ENCODE results near the gene NFYC. TPM values are rescaled to one million over a fixed set of nuclear protein-coding genes. Genes with fewer than 3 reads are reported as not detected.

Gene NFYC
- total RNA-seq, 1 experiment from 2014 or later: 54.1 TPM

DNA sequence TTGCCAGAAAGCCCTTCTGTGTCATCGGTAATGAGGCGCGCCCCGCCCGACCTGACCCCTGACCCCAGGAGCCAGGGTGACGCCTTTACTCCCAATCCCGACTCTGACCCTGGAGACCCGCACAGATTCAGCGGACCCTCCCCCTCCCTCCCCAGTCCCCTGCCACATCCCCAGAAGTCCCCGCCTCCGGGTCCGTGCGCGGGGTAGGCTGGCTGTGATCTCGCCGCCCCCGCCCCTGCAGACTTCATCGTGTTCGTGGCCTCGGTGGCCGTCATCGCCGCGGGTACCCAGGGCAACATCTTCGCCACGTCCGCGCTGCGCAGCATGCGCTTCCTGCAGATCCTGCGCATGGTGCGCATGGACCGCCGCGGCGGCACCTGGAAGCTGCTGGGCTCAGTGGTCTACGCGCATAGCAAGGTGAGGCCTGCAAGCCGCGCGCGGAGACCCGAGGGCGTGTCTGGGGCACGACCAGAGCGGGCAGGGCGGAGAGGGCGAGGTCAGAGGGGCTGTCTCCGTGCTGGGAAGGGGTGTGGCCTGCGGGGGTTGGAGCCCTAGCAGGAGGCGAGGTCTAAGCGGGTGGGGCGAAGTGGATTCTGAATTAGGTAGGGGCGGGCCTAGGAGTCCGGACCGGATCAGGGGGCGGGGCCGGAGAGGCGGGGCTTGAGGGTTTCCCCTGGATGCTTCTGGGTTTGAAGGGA, 126.9 kb downstream of the NFYC start:
- no peak for DNase-seq (ENCODE audit: low read depth)

DNA sequence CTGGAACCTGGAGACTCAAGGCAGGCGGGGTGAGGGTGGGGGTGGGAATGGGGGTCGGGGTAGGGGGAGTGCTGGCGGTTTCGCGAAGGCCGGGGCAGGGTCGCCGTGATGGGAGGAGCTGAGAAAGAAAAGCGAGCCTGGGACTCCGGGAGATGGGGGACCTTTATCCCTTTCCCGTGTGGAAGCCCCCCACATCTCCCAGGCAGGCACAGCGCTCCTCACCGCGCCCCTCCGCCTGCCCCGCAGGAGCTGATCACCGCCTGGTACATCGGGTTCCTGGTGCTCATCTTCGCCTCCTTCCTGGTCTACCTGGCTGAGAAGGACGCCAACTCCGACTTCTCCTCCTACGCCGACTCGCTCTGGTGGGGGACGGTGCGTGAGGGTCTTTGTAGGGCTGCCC, 127.6 kb downstream of the NFYC start:
- DNase-seq (ENCODE audit: low read depth): no peak

DNA sequence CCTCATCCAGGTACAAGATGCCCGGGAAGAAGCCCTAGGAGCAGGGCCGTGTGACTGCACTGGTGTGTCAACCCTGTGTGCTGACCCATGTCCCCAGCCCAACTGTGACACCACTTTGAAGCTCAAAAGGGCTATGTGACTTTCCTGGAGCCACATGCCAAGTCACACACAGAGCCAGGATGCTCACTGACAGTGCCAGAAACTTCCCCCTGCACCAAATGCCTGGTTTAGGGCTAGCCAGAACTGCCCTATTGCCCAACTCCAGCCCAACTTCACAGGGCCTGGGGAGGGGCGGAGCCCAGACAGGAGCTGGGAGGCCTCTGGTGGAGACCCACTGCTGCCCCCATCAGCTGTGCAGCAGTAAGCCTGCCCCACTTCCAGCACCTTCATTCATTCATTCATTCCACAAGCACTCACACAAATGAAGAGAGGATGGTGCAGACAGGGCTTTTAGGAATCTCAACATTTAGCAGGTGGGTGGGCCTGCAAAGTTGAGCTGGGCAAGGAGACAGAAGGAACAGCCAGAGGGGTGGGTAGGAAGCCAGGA, 128.8 kb downstream of the NFYC start:
- DNase-seq (ENCODE audit: low read depth): no peak

Small RNA genes within 50 kb of the gene (small RNA-seq; reads per million reads assigned to genes)
- gene MIR30C1 (0.57 reads per million, percentile 58 among the genes with 10 or more reads in this experiment), gene MIR30E (106 reads per million, percentile 96 among the genes with 10 or more reads in this experiment), gene RN7SL326P (not detected)

Other genes with a start within 250 kb of the NFYC start
- 4.0 and 5.0 TPM in 2 replicates for gene ZFP69B, start 241.2 kb upstream of the NFYC start, total RNA-seq (2014; rRNA removed; shearing (Covaris generic))
- gene ZFP69, start 214.4 kb upstream of the NFYC start, total RNA-seq (2014; rRNA removed; shearing (Covaris generic)): 4.0 and 4.5 TPM in 2 replicates
- 3.1 and 5.2 TPM in 2 replicates for gene EXO5, start 182.9 kb upstream of the NFYC start, total RNA-seq (2014; rRNA removed; shearing (Covaris generic))
- gene ZNF684, start 160.1 kb upstream of the NFYC start, total RNA-seq (2014; rRNA removed; shearing (Covaris generic)): 5.5 and 5.8 TPM in 2 replicates
- gene RIMS3, start 26.0 kb upstream of the NFYC start, total RNA-seq (2014; rRNA removed; shearing (Covaris generic)): 0.23 and 0.57 TPM in 2 replicates
- gene KCNQ4, start 92.1 kb downstream of the NFYC start, total RNA-seq (2014; rRNA removed; shearing (Covaris generic)): 0.06 TPM in 1 of 2 replicates, not detected in the other
- gene CITED4, start 170.7 kb downstream of the NFYC start, total RNA-seq (2014; rRNA removed; shearing (Covaris generic)): 0.90 TPM in 1 of 2 replicates, not detected in the other